Fibroblast of skin of back (primary cell): ENCODE measurements around the gene STARD3NL.
"Not testable (repeated sequence)": the region's sequence is repeated elsewhere in the genome, so short reads cannot be mapped to it uniquely, and the experiment has no call there.

Experiments used
- DNase-seq: peaks from one replicate; pipeline ENCODE4 v3.0.0-alpha.2; 2013

Gene STARD3NL

DNA sequence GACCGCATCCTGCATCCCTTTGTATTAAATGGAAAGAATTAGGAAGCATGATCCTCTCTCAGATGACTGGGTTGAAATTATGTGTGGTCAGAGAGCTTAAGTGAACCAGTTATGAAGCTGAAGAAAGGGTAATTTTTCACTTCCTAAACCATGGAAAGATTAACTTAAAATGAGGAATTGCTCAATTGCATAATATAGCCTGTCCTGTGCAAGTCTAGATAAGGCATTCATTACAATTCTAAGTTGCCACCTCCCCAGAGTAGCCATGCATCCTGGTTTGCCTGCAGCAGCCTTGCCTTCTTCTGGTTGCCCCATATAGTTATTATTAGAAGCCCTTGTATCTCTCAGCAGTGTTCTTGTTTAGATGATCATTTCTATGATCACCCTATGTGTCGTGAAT, 45.3 kb downstream of the STARD3NL start:
- DNase-seq, result no peak

DNA sequence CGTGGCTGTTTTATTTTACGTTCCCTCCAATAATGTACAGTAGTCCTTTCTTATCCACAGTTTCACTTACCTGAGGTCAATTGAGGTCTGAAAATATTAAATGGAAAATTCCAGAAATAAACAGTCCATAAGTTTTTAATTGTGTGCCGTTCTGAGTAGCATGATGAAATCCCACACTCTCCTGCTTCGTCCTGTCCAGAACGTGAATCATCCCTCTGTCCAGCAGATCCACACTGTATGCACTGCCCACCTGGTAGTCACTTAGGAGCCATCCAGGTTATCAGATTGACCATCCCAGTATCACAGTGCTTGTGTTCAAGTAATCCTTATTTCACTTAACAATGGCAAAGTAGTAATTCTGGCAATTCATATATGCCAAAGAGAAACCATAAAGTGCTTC, 46.3 kb downstream of the STARD3NL start:
- DNase-seq, result no peak

DNA sequence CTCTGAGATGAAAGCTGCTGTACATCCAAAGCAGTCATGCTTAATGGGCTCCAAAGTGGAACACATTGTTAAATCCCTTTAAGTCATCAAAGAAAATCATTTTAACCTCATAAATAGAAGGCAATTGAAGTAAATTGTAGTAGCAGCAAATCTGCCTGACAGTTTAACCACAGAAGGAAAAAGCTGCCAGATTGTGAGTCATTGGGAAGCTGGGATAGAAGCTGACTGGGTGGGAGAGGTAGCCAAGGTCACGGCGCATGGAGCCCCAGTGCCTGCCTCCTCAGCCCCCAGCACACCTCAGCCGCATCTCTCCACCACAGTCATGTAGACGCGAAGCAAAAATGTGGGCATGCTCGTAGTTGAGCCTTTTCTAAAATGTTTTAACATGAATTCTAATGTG, 51.3 kb downstream of the STARD3NL start:
- peak; percentile 17 for DNase-seq

DNA sequence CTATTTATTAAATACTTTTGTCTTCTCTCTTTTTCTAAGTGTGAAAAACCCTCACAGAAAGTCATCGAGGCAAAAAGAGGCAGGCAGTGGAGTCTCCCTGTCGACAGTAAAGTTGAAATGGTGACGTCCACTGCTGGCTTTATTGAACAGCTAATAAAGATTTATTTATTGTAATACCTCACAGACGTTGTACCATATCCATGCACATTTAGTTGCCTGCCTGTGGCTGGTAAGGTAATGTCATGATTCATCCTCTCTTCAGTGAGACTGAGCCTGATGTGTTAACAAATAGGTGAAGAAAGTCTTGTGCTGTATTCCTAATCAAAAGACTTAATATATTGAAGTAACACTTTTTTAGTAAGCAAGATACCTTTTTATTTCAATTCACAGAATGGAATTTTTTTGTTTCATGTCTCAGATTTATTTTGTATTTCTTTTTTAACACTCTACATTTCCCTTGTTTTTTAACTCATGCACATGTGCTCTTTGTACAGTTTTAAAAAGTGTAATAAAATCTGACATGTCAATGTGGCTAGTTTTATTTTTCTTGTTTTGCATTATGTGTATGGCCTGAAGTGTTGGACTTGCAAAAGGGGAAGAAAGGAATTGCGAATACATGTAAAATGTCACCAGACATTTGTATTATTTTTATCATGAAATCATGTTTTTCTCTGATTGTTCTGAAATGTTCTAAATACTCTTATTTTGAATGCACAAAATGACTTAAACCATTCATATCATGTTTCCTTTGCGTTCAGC, 52.0 kb downstream of the STARD3NL start:
- no peak for DNase-seq

DNA sequence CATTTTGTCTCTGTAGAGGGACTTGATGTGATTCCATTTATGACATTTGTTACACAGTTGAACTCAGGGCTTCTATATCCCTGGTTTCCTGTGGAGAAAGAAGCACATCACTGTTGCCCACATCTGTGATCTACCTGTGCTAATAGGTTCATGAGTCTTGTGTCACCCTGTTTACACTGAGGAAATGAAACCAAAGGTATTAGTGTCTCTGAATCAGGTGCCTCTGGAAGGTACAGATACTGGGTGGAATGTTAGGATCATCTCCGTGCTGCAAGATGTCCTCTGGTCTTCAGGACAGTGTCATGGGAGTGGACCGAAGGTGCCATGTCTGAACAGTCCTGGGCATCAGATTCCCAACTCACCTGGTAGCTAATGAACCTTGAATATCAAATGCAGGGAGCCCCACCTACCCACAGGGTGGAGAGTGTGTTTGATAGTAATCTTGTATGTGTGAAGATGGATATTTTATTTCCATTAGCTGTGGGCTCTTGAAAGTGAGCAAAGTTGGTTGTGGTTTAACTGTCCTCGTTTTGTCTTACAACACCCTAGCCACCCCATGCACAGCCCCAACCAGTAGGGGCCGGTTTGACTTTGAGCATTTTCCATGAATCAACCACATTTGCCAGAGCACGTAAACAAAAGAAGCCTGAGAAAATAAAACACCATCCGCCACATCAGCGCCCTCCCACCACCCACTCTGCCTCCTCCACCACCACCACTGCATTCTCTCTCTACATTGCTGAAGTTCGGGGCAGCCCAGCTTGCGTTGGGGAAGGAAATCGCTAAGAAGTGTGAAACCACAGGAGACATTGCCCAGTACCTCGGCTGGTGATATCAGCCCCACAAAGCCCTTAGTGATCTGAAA, 54.7 kb downstream of the STARD3NL start:
- DNase-seq, result peak; percentile 2

DNA sequence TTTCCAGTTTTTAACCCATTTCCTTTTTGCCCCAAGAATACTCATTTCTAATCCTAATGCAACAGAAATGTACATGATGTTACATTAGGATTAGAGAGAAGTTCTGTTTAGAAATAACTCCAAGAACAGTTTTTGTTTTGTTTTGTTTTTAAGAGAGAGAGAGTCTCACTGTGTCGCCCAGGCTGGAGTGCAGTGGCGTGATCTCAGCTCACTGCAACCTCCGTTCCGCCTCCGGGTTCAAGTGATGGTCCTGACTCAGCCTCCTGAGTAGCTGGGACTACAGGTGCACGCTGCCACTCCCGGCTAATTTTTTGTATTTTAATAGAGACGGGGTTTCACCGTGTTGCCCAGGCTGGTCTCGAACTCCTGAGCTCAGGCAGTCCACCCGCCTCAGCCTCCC, 56.7 kb downstream of the STARD3NL start:
- DNase-seq, result not testable (repeated sequence)

DNA sequence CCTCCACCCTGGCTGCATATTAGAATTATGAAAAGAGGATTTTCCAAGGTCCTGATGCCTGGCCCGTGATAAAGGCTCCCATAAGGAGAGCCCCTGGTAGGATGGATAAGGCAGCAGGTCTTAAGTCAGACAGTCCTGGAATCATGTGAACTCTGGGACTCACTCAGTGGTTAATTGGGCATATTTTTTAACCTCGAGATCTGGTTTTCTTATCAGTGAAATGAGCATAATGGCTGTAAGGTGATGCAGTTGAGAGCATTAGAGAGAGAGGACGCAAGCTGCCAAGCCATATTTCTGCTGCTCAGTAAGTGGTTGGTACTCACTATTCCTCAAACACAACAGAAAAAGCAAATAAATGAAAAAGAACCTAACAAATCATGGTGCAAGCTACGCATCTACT, 57.6 kb downstream of the STARD3NL start:
- DNase-seq, result no peak

DNA sequence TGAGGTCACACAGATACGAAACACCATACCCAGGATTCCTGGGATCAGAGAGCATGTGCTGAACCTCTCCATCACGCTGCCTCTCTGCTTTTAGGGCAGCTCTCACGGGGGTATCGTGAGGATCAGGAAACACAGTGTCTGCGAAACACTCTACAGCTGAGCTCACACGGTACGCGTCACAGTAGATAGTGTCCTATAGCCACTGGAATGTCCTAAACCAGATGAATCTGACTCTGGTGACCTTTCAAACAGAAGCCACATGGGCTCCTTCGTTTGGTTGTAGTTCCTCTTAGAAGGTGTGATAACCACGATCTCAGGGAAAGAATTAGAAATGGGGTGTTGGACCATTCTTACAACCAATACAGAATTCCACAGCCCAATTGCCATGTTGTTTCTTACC, 61.1 kb downstream of the STARD3NL start:
- DNase-seq, result not testable (repeated sequence)

DNA sequence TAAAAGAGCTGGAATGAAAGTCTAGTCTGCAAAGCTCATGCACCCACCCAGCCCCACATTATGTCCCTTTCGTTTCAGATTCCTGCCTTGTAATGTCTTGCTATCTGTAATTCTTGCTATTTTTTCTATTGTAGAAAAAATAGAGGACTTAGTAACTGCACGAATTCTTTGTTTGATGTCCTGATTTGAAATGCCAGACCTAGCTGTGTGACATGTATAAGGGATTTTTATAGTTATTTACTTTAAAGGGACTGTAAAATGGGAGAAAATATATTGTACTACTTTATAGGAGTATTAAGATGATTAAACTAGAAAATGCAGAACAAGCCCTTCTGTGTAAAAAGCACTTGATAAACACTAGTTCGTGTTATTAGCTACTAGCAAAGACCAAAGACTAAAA, 63.0 kb downstream of the STARD3NL start:
- no peak for DNase-seq

DNA sequence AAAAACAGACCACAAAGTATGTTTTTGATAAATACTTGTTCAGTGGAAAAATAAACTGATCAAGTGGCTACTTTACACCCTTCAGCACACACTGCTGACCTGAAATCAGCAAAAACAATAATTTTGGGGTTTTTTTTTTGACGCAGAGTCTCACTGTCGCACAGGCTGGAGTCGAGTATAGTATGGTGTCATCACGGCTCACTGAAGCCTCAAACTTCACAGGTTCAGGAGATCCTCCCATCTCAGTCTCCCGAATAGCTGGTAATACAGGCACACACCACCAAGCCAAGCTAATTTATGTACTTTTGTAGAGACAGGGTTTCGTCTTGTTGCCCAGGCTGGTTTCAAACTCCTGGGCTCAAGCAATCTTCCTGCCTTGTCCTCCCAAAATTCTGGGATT, 64.8 kb downstream of the STARD3NL start:
- DNase-seq, result no peak

DNA sequence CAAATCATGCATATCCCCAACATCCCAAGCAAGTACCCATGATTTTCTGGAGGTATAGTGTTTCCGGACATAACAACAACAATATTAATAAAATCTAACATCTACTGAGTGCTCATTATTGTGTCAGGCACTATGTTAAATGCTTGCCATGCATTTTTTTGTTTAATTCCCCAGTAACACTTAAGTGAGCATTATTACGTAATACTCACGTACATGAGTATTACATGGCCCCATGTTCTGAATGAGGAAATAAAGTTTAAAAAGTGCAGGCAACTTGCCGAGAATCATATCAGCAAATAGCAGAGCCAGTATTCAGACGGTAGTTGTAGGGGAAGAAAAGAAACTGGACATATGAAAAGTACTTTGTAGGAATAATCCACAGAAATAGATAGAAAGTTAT, 65.3 kb downstream of the STARD3NL start:
- not testable (repeated sequence) for DNase-seq

DNA sequence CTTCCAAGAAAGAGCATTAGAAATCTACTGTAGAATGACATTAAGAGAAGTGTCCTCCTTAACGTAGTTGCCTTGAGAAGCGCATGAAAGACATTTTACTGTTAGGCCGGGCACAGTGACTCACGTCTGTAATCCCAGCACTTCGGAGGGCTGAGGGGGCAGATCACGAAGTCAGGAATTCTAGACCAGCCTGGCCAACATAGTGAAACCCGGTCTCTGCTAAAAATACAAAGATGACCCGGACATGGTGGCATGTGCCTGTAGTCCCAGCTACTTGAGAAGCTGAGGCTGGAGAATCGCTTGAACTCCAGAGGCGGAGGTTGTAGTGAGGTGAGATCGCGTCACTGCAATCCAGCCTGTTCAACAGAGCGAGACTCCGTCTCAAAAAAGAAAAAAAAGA, 66.5 kb downstream of the STARD3NL start:
- DNase-seq, result no peak

DNA sequence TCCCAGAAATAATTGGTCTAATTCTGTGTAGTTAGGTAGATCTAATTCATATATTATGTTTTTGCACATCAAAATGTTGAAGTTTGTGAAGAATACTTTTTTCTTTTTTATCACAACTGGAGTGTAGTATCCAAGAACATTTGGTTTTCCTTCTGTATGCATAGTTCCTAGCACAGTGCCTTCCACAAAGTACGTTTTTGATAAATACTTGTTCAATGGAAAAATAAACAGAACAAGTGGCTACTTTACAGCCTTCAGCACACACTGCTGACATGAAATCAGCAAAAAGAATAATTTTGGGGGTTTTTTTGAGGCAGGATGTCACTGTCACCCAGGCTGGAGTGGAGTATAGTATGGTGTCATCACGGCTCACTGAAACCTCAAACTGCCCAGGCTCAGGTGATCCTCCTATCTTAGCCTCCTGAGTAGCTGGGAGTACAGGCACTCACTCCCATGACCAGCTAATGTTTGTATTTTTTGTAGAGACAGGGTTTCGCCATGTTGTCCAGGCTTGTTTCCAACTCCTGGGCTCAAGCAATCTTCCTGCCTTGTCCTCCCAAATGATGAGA, 67.4 kb downstream of the STARD3NL start:
- DNase-seq, result no peak

DNA sequence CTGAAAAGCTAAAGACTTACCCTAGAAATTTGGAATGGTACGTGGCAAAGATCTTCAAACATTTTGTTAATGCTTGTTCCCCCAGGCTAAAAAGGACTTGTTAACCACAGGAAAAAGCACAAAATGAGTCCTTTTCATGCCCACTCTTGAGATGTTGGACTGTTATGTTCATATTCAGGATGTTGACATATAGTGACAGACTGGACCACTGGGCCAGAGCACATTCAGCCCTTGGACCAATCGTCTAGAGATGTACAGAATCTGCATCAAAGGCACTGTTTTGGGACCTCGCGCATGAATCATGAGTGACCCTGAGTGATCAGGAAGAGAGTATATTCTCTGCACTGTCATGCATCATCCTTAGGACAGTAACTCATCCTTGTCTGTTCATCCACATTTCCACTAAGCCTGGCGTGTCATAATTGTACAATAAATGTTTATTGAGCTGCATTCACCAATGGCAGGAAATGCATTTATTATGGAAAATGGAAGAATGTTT, 70.1 kb downstream of the STARD3NL start:
- no peak for DNase-seq

DNA sequence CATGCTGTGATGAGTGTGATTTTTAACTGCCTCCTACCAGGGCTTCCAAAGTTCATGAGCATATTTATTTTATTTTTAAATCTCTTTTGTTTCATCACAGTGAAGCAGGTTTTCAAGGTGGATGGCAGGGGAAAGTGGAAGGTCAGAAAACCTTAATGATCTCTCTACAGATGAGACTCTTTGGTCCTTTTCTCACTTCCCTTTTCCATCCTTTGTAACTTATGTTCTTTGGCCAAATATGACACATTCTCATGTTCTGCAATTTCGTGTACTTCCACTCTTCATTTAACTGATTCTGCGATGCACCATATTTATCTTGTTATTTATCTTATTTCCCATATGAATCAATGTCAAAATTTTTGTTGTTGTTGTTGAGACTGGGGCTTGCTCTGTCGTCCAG, 71.8 kb downstream of the STARD3NL start:
- DNase-seq, result not testable (repeated sequence)

DNA sequence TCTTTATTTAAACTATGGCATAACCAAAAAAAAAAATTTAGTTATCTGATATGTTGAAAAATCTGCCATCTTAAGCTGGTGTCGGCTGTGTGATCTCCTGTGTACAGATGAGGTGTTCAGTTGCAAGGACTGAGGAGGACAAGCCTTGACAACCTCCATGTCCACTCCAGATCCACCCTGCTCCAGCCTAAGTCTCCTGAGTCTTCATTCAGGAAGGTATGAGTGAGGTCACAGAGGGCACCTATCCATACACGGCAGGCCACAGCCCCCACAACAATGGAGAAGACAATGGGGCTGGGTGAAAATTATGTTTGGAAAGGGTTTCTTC, 79.3 kb downstream of the STARD3NL start:
- DNase-seq, result no peak

DNA sequence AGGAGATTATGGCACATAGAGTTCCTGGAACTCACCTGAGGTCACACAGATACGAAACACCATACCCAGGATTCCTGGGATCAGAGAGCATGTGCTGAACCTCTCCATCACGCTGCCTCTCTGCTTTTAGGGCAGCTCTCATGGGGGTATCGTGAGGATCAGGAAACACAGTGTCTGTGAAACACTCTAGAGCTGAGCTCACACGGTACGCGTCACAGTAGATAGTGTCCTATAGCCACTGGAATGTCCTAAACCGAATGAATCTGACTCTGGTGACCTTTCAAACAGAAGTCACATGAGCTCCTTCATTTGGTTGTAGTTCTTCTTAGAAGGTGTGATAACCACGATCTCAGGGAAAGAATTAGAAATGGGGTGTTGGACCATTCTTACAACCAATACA, 81.1 kb downstream of the STARD3NL start:
- not testable (repeated sequence) for DNase-seq

DNA sequence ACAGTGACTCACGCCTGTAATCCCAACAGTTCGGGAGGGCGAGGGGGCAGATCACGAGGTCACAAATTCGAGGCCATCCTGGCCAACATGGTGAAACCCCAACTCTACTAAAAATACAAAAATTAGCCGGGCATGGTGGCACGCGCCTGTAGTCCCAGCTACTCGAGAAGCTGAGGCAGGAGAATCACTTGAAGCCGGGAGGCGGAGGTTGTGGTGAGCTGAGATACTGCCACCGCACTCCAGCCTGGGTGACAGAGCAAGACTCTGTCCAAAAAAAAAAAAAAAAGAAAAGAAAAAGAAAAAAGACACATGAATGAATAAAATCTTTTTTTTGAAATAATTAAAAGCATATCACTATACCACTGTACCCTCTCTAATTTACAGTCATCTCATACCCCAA, 83.6 kb downstream of the STARD3NL start:
- DNase-seq, result not testable (repeated sequence)

DNA sequence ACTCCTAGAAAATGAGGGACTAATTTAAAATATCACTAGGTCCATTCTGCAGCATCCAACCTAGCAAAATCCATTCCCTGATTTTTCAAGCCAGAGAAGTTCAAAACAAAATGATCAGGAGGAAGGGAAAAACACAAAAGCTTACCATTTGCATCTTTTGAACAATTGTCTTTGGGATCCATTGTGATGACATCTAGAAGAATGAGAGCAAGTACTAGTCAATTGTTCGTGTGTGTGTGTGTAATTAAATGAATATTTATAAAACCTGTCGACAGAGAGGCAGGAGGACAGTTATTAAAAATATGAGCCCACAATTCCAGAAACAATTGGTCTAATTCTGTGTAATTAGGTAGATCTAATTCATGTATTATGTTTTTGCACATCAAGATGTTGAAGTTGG, 84.0 kb downstream of the STARD3NL start:
- not testable (repeated sequence) for DNase-seq

DNA sequence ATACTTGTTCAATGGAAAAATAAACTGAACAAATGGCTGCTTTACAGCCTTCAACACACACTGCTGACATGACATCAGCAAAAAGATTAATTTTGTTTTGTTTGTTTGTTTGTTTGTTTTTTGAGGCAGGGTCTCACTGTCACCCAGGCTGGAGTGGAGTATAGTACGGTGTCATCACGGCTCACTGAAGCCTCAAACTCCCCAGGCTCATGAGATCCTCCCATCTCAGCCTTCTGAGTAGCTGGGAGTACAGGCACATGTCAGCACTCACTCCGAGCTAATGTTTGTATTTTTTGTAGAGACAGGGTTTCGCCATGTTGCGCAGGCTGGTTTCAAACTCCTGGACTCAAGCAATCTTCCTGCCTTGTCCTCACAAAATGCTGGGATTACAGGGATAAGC, 84.5 kb downstream of the STARD3NL start:
- DNase-seq, result no peak

DNA sequence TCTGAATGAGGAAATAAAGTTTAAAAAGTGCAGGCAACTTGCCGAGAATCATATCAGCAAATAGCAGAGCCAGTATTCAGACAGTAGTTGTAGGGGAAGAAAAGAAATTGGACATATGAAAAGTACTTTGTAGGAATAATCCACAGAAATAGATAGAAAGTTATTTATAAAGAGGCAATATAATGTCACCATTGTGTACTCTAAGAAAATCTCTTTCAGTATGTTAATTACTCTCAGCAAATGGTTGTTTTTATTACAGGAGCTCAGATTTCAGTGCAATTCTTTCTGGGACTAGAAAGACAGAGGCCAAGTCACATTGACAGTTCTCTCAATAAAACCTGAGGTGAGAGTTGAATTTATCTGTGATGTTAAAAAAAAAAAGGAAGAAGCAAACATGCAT, 85.2 kb downstream of the STARD3NL start:
- DNase-seq, result not testable (repeated sequence)

DNA sequence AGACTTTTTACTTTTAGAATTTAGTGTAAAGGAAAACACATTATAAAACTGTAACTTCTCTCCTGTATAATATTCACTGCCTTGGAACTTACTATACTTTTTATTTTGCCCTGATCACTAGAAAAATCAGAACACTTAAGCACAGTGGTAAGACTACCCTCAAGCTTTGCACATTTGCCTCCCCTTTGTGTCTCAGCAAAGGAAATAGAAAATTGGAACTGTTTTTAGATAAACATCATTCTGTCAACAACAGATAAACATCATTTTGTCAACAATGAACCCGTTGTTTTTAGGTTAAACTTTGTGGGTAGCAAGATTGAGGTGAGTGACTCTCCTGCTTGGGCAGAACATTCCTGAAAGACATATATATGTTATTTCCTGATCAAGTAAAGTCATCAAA, 86.6 kb downstream of the STARD3NL start:
- not testable (repeated sequence) for DNase-seq

DNA sequence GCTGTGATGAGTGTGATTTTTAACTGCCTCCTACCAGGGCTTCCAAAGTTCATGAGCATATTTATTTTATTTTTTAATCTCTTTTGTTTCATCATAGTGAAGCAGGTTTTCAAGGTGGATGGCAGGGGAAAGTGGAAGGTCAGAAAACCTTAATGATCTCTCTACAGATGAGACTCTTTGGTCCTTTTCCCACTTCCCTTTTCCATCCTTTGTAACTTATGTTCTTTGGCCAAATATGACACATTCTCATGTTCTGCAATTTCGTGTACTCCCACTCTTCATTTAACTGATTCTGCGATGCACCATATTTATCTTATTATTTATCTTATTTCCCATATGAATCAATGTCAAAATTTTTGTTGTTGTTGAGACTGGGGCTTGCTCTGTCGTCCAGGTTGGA, 87.9 kb downstream of the STARD3NL start:
- DNase-seq, result not testable (repeated sequence)
